GM12878 (cell line): ENCODE measurements around the gene EHF. TPM values are rescaled to one million over a fixed set of nuclear protein-coding genes. Genes with fewer than 3 reads are reported as not detected.
A peak's percentile ranks its signal among the peaks of the same experiment; 100 is the strongest.

Source experiments
- ATF2 ChIP-seq: IDR thresholded peaks from 2 replicates; pipeline ENCODE4 v1.6.1; 2012; ENCODE audit warnings: low read length, inconsistent platforms
- HDAC2 ChIP-seq: fragments of 200-600 bp; sonication (generic); IDR thresholded peaks from 2 replicates; pipeline ENCODE4 v1.6.1; 2017
- IRF5 ChIP-seq: fragments of 450-650 bp; IDR thresholded peaks from 2 replicates; pipeline ENCODE4 v1.6.1; 2017; ENCODE audit warnings: borderline replicate concordance
- polyA plus RNA-seq, 11 experiments: library from polyadenylated mRNA; depleted of rRNA in 4 of 11; unstranded in 6 of 11; stranded (reverse) in 5 of 11; fragments of >200 nt; fragmentation: Nextera tagmentation in 4 of 11; fragmentation: Illumina TruSeq in 1 of 11; extraction: Ambion mirVana in 4 of 11; extraction: Trizol in 1 of 11; gene quantifications; 1 replicate in 1 of 11; 2 replicates in 10 of 11; pipeline versions ENCODE4 v1.2.1 to v1.2.3, GENCODE V29; 2011 to 2016; ENCODE audit warnings: inconsistent platforms in 2 of 11, missing spikeins in 2 of 11, low read depth in 1 of 11
- total RNA-seq, 4 experiments: library from RNA; depleted of rRNA in 3 of 4; stranded (reverse); fragments of >200 nt in 3 of 4; fragmentation: Illumina TruSeq in 1 of 4; extraction: Trizol in 1 of 4; gene quantifications; 2 replicates each; pipeline versions ENCODE4 v1.2.1 to v1.2.3, GENCODE V29; 2013 to 2021
- TF ChIP-seq, protein P1 (sequence below): fragments of 450-650 bp; IDR thresholded peaks from 2 replicates; pipeline ENCODE4 v1.6.1; 2018; ENCODE audit warnings: borderline replicate concordance, mild to moderate bottlenecking; ENCODE audit not compliant: partially characterized antibody
- TF ChIP-seq, protein P2 (sequence below): fragments of 450-650 bp; IDR thresholded peaks from 2 replicates; pipeline ENCODE4 v1.6.1; 2017; ENCODE audit warnings: mild to moderate bottlenecking

The EHF gene
- total and polyA plus RNA-seq, 10 of the 15 experiments (the other 5 are each of a cell fraction or from before 2014, with no cell fraction given) = 0.04 to 0.33 (median 0.06) TPM; not detected in 6

- TF ChIP-seq, protein P1, sequence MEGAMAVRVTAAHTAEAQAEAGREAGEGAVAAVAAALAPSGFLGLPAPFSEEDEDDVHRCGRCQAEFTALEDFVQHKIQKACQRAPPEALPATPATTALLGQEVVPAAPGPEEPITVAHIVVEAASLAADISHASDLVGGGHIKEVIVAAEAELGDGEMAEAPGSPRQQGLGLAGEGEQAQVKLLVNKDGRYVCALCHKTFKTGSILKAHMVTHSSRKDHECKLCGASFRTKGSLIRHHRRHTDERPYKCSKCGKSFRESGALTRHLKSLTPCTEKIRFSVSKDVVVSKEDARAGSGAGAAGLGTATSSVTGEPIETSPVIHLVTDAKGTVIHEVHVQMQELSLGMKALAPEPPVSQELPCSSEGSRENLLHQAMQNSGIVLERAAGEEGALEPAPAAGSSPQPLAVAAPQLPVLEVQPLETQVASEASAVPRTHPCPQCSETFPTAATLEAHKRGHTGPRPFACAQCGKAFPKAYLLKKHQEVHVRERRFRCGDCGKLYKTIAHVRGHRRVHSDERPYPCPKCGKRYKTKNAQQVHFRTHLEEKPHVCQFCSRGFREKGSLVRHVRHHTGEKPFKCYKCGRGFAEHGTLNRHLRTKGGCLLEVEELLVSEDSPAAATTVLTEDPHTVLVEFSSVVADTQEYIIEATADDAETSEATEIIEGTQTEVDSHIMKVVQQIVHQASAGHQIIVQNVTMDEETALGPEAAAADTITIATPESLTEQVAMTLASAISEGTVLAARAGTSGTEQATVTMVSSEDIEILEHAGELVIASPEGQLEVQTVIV = no peak
- TF ChIP-seq ATF2 (peak; percentile 65; the same call in 1 of the 2 replicates), HDAC2 (no peak), IRF5 (no peak)
- TF ChIP-seq, protein P2, sequence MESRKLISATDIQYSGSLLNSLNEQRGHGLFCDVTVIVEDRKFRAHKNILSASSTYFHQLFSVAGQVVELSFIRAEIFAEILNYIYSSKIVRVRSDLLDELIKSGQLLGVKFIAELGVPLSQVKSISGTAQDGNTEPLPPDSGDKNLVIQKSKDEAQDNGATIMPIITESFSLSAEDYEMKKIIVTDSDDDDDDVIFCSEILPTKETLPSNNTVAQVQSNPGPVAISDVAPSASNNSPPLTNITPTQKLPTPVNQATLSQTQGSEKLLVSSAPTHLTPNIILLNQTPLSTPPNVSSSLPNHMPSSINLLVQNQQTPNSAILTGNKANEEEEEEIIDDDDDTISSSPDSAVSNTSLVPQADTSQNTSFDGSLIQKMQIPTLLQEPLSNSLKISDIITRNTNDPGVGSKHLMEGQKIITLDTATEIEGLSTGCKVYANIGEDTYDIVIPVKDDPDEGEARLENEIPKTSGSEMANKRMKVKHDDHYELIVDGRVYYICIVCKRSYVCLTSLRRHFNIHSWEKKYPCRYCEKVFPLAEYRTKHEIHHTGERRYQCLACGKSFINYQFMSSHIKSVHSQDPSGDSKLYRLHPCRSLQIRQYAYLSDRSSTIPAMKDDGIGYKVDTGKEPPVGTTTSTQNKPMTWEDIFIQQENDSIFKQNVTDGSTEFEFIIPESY = no peak
Observed at GRCh38 chr11:34613552-34614056, 7.3 kb upstream of the EHF start (continued).
